WTC11 (cell line): Measurements from ENCODE around the gene ZFPM1. TPM values are rescaled to one million over a fixed set of nuclear protein-coding genes. Genes with fewer than 3 reads are reported as not detected.

Source experiments
- ATAC-seq: fragments of 200-7000 bp; cut with Tn5 transposase; 2 replicates; pipeline ENCODE4 v1.10.0; 2021; ENCODE audit warnings: mild to moderate bottlenecking, moderate library complexity
- CTCF ChIA-PET: fragments of 300-600 bp; sonication (Branson Sonifier 250); formaldehyde crosslinking; loops from one replicate; lab custom pipeline; 2021; ENCODE audit warnings: antibody characterized with exemption; lab: Charles Lee
- POLR2A ChIA-PET: fragments of 350-600 bp; sonication (Branson Sonifier 250); formaldehyde crosslinking; loops from one replicate; lab custom pipeline; 2021; ENCODE audit warnings: antibody characterized with exemption; lab: Charles Lee
- DNase-seq: peaks from one replicate; pipeline ENCODE4 v3.0.0; 2021; ENCODE audit warnings: low spot score
- H3K27ac Mint-ChIP-seq: 2 replicates; pipeline ENCODE4 v1.8.0; 2021; ENCODE audit warnings: mixed read lengths
- H3K27me3 Mint-ChIP-seq: 2 replicates; pipeline ENCODE4 v1.8.0; 2021; ENCODE audit warnings: low read depth, mild to moderate bottlenecking, moderate library complexity, mixed read lengths
- H3K36me3 Mint-ChIP-seq: 2 replicates; pipeline ENCODE4 v1.8.0; 2021; ENCODE audit warnings: mixed read lengths
- H3K4me1 Mint-ChIP-seq: 2 replicates; pipeline ENCODE4 v1.8.0; 2022; ENCODE audit warnings: mixed read lengths
- H3K4me3 Mint-ChIP-seq: 2 replicates; pipeline ENCODE4 v1.8.0; 2021; ENCODE audit warnings: mild to moderate bottlenecking, moderate library complexity, mixed read lengths
- H3K9me3 Mint-ChIP-seq: 2 replicates; pipeline ENCODE4 v1.8.0; 2021; ENCODE audit warnings: mixed read lengths
- ELF4 ChIP-seq: sonication (generic); formaldehyde crosslinking; IDR thresholded peaks from 2 replicates; pipeline ENCODE4 v1.8.1; 2022; ENCODE audit warnings: low read depth, mild to moderate bottlenecking, moderate library complexity, missing genetic modification reagents
- ESRRA ChIP-seq: sonication (generic); formaldehyde crosslinking; IDR thresholded peaks from 2 replicates; pipeline ENCODE4 v1.8.1; 2022; ENCODE audit warnings: mild to moderate bottlenecking, missing genetic modification reagents, borderline replicate concordance
- GTF2I ChIP-seq: fragments of 250-450 bp; sonication (Bioruptor Pico); conservative IDR thresholded peaks from 2 replicates; pipeline ENCODE4 v1.4.0; 2021; ENCODE audit warnings: mild to moderate bottlenecking
- NFE2L1 ChIP-seq: sonication (generic); formaldehyde crosslinking; IDR thresholded peaks from 2 replicates; pipeline ENCODE4 v1.8.1; 2023; ENCODE audit warnings: missing genetic modification reagents
- NR3C1 ChIP-seq: sonication (generic); formaldehyde crosslinking; conservative IDR thresholded peaks from 2 replicates; pipeline ENCODE4 v1.8.1; 2023; ENCODE audit warnings: low read depth, mild to moderate bottlenecking, missing genetic modification reagents
- RELA ChIP-seq: sonication (generic); formaldehyde crosslinking; IDR thresholded peaks from 2 replicates; pipeline ENCODE4 v1.8.1; 2022; ENCODE audit warnings: missing genetic modification reagents, mild to moderate bottlenecking, borderline replicate concordance
- SOX15 ChIP-seq: fragments of 250-450 bp; sonication (Bioruptor Pico); IDR thresholded peaks from 2 replicates; pipeline ENCODE4 v1.9.0; 2021; ENCODE audit warnings: mild to moderate bottlenecking
- SP1 ChIP-seq: sonication (generic); formaldehyde crosslinking; conservative IDR thresholded peaks from 2 replicates; pipeline ENCODE4 v1.8.1; 2022; ENCODE audit warnings: missing genetic modification reagents
- TEAD1 ChIP-seq: sonication (generic); formaldehyde crosslinking; IDR thresholded peaks from 2 replicates; pipeline ENCODE4 v1.8.0; 2022; ENCODE audit warnings: mild to moderate bottlenecking, missing genetic modification reagents
- TEAD4 ChIP-seq: sonication (generic); formaldehyde crosslinking; IDR thresholded peaks from 2 replicates; pipeline ENCODE4 v1.8.0; 2022; ENCODE audit warnings: mild to moderate bottlenecking, missing genetic modification reagents
- ZMAT4 ChIP-seq: fragments of 250-450 bp; sonication (Bioruptor Pico); IDR thresholded peaks from 2 replicates; pipeline ENCODE4 v1.9.0; 2021; ENCODE audit warnings: mild to moderate bottlenecking
- ZNF219 ChIP-seq: sonication (generic); formaldehyde crosslinking; IDR thresholded peaks from 2 replicates; pipeline ENCODE4 v1.8.0; 2023; ENCODE audit warnings: missing genetic modification reagents, mild to moderate bottlenecking, borderline replicate concordance
- ZNF423 ChIP-seq: fragments of 250-450 bp; sonication (Bioruptor Pico); IDR thresholded peaks from 2 replicates; pipeline ENCODE4 v2.1.2; 2022; ENCODE audit warnings: mild to moderate bottlenecking, moderate library complexity
- total RNA-seq: library from RNA; stranded (reverse); gene quantifications from 3 replicates; pipeline ENCODE4 v1.2.3, GENCODE V29; 2021
- TF ChIP-seq, protein P1 (sequence below): sonication (generic); formaldehyde crosslinking; IDR thresholded peaks from 2 replicates; pipeline ENCODE4 v1.8.0; 2022; ENCODE audit warnings: mild to moderate bottlenecking, missing genetic modification reagents
- TF ChIP-seq, protein P2 (sequence below): sonication (generic); formaldehyde crosslinking; IDR thresholded peaks from 2 replicates; pipeline ENCODE4 v1.8.1; 2022; ENCODE audit warnings: mild to moderate bottlenecking, missing genetic modification reagents, moderate library complexity, borderline replicate concordance
- TF ChIP-seq, protein P3 (sequence below): sonication (generic); formaldehyde crosslinking; IDR thresholded peaks from 2 replicates; pipeline ENCODE4 v1.8.0; 2023; ENCODE audit warnings: missing genetic modification reagents
- TF ChIP-seq, protein P4 (sequence below): sonication (generic); formaldehyde crosslinking; IDR thresholded peaks from 2 replicates; pipeline ENCODE4 v1.8.1; 2022; ENCODE audit warnings: mild to moderate bottlenecking, moderate library complexity, missing genetic modification reagents
- TF ChIP-seq, protein P5 (sequence below): sonication (generic); formaldehyde crosslinking; IDR thresholded peaks from 2 replicates; pipeline ENCODE4 v1.8.1; 2022; ENCODE audit warnings: low read depth, mild to moderate bottlenecking, moderate library complexity, missing genetic modification reagents, borderline replicate concordance

Gene ZFPM1
- total RNA-seq, 1 experiment from 2014 or later, result 9.3 TPM

- no peak for TF ChIP-seq NFE2L1 (CRISPR knock-in tag)
- TF ChIP-seq, protein P1, sequence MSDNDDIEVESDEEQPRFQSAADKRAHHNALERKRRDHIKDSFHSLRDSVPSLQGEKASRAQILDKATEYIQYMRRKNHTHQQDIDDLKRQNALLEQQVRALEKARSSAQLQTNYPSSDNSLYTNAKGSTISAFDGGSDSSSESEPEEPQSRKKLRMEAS (CRISPR knock-in tag), result no peak
- TF ChIP-seq, protein P2, sequence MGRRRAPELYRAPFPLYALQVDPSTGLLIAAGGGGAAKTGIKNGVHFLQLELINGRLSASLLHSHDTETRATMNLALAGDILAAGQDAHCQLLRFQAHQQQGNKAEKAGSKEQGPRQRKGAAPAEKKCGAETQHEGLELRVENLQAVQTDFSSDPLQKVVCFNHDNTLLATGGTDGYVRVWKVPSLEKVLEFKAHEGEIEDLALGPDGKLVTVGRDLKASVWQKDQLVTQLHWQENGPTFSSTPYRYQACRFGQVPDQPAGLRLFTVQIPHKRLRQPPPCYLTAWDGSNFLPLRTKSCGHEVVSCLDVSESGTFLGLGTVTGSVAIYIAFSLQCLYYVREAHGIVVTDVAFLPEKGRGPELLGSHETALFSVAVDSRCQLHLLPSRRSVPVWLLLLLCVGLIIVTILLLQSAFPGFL, result no peak
- TF ChIP-seq ZNF219 (CRISPR knock-in tag), result no peak
- TF ChIP-seq ESRRA (CRISPR knock-in tag), result no peak
- TF ChIP-seq, protein P3, sequence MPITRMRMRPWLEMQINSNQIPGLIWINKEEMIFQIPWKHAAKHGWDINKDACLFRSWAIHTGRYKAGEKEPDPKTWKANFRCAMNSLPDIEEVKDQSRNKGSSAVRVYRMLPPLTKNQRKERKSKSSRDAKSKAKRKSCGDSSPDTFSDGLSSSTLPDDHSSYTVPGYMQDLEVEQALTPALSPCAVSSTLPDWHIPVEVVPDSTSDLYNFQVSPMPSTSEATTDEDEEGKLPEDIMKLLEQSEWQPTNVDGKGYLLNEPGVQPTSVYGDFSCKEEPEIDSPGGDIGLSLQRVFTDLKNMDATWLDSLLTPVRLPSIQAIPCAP (CRISPR knock-in tag), result no peak
- TF ChIP-seq ZMAT4 (CRISPR knock-in tag), result no peak
- no peak for TF ChIP-seq ELF4 (CRISPR knock-in tag)
- TF ChIP-seq, protein P4, sequence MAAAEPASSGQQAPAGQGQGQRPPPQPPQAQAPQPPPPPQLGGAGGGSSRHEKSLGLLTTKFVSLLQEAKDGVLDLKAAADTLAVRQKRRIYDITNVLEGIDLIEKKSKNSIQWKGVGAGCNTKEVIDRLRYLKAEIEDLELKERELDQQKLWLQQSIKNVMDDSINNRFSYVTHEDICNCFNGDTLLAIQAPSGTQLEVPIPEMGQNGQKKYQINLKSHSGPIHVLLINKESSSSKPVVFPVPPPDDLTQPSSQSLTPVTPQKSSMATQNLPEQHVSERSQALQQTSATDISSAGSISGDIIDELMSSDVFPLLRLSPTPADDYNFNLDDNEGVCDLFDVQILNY (CRISPR knock-in tag), result no peak
- no peak for TF ChIP-seq NR3C1 (CRISPR knock-in tag)
Observed at GRCh38 chr16:88460496-88461330, 7.6 kb downstream of the ZFPM1 start (continued).

DNA sequence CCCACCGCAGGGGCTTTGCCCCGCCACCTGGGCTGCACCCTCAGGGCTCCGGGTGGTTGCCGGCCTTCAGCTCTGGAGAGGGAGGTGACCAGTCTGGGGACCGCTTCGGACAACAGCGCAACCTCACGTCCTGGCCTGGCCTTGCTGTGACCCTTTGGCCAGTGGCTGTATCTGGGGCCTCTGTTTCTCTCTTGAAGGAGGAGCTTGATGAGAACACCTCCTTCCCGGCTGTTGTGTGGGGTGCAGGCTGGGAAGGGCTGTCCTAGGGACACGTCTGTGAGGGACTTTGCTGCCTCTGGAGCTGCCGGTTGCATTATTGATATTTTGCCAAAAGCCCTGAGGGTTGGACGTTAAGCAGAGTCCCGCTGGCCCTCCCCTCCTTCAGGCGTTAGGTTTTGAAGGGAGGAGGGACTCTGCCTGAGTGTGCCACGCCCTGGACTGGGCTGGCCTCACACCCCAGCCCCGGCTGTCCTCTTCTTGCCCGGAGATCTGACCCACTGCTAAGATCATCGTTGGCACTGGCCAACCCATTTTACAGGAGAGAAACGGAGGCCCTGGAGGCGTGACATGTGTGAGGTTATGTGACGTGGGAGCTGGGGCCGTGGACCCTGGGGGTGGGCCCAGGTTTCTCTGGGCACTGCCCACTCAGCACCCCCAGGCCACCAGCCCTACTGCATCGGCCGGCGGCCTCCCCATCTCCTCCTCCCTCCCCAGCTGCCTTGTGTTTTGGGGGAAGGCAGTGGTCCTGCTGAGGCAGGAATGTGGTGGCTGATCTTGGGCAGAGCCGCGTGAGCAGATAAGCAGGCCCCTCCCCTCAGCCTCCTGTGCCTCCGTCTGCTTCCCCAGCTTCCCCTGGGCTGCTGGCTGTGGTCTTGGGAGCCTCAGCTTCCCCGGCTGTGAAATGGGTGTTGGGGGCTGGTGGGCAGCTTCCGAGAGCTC, 8.5 kb downstream of the ZFPM1 start:
- Mint-ChIP-seq H3K27me3 (peaks cover 16% of the 10 kb centered on the region), H3K36me3 (no peaks in the 10 kb centered on the region), H3K27ac (0 out of 2 replicates have a peak overlapping the region, but pooled peaks have one; percentile 65), H3K4me3 (no peak overlapping the region), H3K4me1 (peaks cover 17% of the 10 kb centered on the region), H3K9me3 (no peaks in the 10 kb centered on the region)
- ChIA-PET CTCF (interaction anchor here (0.7 to 2.4 kb wide), 5 partner anchors 9 to 43 kb away, joined by 3 to 12 read pairs (median 3); partner anchors contain the start of gene ZFPM1), POLR2A (interaction anchor here (0.7 kb wide), 1 partner anchor 9 kb away, joined by 3 read pairs; the partner anchor contains the start of gene ZFPM1)
- TF ChIP-seq ZNF423 (CRISPR knock-in tag), result peak; percentile 24; the same call in 1 of the 2 replicates
- peak; percentile 66; the same call in 1 of the 2 replicates for TF ChIP-seq SP1
- peak; percentile 77 for TF ChIP-seq GTF2I (CRISPR knock-in tag)
- peak; percentile 90; the same call in 1 of the 2 replicates for TF ChIP-seq TEAD4 (CRISPR knock-in tag)
- TF ChIP-seq RELA, result no peak
- TF ChIP-seq TEAD1 (CRISPR knock-in tag), result peak; percentile 97; the same call in 1 of the 2 replicates
- no peak for TF ChIP-seq SOX15 (CRISPR knock-in tag)
- TF ChIP-seq, protein P5, sequence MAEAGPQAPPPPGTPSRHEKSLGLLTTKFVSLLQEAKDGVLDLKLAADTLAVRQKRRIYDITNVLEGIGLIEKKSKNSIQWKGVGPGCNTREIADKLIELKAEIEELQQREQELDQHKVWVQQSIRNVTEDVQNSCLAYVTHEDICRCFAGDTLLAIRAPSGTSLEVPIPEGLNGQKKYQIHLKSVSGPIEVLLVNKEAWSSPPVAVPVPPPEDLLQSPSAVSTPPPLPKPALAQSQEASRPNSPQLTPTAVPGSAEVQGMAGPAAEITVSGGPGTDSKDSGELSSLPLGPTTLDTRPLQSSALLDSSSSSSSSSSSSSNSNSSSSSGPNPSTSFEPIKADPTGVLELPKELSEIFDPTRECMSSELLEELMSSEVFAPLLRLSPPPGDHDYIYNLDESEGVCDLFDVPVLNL (CRISPR knock-in tag), result no peak
- peak; percentile 65 for DNase-seq
- ATAC-seq, result peak; percentile 90
